ENCODE data around the gene MACROD2.

Gene MACROD2

DNA sequence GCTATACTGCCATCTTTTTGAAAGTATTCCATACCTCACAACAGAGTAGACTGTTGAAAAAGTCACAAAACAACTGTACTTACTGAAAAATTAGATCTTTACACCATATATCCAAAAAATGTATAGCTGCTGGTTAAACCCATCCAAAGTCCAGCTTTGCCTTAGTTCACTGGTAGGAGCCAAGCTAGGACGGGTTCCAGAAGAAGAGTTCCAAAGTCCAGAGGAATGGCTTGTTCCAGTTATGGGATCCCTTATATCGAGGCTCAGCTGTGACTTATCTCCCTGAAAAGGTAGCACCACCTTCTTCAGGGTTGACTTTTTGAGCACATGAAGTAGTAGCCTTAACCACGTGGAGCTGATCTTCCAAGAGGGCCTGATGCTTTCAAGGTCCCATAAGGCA is 578.4 kb downstream of the MACROD2 start:
- DNase-seq (ENCODE audit: low read depth in 1 of 2, low spot score in 1 of 2), result no peak

DNA sequence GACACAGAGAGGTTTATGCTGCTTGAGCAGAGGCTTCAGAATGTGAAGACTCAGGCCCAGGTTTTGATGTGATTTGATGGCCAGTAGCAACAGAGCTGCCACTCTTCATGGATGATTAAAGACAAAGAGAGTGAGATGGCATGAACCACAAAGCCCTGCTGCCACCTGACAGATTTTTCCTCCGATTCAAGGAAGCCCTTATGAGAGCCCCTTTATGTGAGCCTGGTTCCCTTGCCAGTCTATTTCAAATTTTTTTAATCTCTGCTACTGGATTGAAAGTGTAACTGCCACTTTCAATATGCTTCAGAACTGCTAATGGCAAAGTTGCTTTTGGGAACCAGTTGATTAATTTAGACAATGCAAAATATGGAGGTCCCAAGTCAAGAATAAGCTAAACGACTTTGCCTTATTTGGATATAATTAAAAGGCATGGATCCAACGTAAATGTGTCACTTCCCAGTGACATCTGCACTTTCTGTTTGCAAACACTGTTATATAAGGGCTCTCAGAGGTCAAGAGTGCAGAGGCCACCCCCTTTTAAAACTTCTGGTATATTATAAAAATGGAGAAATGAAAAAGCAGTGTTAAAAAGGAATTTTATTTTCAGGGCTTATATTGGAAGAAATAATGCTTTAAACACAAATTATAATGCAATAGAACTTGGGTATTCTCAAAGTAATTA is 581.0 kb downstream of the MACROD2 start:
- no peak for DNase-seq (ENCODE audit: low read depth in 1 of 2, low spot score in 1 of 2)

DNA sequence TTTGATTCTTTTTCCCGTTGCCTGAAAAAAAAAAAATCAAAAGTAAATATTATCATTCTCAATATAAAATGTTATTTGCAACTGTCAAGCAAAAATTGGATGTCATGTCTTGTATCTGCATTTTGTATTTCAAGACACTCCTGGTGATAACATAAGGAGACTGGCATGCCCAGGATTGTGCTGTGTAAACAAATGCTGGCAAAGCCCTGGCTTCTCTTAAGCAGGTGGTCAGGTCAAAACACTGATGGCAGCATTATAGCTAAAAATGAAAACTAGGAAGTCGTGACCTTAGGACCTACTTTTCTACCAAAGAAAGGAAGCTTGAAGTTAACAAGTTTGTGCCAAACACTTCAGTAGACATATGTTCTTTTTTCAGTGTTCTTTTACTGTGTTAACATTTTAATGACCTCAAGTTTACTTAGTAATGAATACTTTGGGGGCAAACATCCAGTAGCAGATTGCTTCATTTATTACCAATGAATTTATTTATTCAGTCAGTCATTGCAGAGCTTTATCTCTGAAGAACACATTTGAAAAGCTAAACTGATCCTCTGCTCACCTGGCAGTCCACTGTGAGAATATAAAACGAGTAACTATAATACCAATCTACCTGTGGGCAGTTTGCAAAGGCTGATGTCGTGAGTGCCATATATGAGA is 585.2 kb downstream of the MACROD2 start:
- DNase-seq (ENCODE audit: low read depth in 1 of 2, low spot score in 1 of 2), result no peak

DNA sequence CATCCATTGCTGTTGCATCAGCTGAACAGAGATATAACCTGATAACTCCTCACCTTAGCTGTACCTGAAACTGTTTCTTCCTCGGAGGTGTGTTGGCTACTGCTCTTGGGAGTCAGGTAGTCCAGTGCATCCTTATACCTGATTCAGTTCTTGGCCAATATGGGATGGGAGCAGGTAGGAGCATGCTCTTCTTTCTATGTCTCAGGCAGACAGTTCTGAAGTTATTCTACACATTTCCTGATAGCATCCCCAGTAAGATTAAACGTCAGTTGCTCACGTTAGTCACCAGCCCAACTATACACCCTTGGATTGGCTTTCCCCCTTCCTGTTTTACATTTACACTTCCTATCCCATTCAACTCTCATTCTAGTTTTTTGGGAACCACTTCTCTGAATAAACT is 586.4 kb downstream of the MACROD2 start:
- DNase-seq (ENCODE audit: low read depth in 1 of 2, low spot score in 1 of 2), result no peak

GRCh38 chr20:14582855-14583254 is 587.5 kb downstream of the MACROD2 start:
- no peak for DNase-seq (ENCODE audit: low read depth in 1 of 2, low spot score in 1 of 2)

DNA sequence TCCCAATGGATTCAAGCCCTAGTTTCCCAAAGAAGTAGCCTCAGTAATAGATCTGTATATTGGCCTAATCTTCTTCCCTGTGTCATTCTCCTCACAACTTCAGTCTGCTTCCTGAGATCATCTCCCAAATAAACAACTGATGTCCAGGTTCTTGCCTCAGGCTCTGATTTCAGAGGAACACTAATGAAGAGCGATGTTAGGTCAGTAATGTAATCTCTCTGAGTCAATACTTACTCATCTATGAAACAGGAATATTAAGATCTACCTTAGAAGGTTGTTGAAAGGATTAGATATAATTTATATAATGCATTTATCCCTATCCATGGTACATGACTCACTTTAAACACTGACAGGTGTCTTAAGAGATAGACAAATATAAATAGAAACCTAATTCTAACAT is 588.1 kb downstream of the MACROD2 start:
- no peak for DNase-seq (ENCODE audit: low read depth in 1 of 2, low spot score in 1 of 2)

- no peak for DNase-seq (ENCODE audit: low read depth in 1 of 2, low spot score in 1 of 2)
Observed at GRCh38 chr20:14589383-14589782, 594.1 kb downstream of the MACROD2 start.

DNA sequence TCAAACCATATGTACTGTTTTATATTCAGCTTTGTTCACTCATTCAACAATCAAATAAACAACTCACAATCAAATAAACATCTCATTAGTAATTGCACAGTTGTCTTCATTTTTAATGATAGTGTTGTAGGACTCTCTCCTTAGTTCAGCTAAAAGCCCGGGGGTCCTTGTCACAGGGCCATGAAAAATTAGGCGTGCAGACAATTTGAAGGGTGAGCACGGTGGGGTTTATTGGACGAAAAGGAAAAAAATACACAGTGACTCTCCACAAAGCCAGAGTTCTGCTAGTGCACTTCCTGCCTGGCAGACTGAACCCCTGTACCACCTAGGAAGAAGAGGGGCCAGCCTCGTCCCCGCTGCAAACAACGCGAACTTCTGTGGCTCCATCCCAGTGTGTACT is 599.7 kb downstream of the MACROD2 start:
- no peak for DNase-seq (ENCODE audit: low read depth in 1 of 2, low spot score in 1 of 2)

DNA sequence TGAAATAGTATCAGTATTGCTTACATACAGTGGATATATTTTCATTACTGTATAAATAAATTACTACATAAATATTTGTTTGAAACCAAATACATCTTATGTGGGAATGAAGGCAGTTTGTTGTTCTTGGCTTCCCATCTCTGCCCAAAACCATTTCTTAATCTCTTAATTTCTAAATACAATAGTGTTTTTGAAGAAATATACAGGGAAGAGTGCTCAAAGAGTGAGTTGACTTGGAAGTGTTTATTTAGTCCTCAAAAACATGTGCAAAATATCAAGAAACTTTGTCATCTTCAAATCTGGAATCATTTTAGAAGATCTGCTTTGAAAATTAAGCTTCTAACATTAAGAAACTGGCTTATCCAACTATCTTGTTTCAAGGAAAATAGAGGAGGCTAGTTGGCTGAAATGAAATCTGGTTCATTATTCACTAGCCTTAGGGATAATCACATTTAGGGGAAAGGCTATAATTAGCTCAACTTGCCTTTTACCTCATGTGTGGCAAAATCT is 601.9 kb downstream of the MACROD2 start:
- DNase-seq (ENCODE audit: low read depth in 1 of 2, low spot score in 1 of 2), result no peak

- no peak for DNase-seq (ENCODE audit: low read depth in 1 of 2, low spot score in 1 of 2)
Observed at GRCh38 chr20:14599613-14600012, 604.3 kb downstream of the MACROD2 start.

- DNase-seq (ENCODE audit: low read depth in 1 of 2, low spot score in 1 of 2), result no peak
Observed at GRCh38 chr20:14600527-14600926, 605.2 kb downstream of the MACROD2 start.

DNA sequence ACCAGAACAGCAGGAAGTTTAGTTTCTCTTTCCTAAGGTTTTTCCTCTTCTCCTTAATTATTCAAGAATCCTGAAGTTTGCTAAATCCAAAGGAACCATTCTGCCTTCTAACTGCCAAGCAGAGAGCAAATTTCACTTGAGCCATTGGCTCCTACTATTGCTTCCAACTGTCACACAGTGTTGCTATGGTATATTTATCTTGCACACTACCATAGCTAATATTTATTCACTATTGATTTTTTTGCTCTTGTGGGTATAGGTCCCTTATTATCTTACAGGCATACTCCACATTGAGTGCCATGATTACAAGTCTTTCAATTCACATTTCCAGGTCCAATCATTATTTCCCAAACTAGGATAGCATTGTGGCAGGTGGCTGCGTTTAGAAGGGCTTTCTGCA is 608.8 kb downstream of the MACROD2 start:
- no peak for DNase-seq (ENCODE audit: low read depth in 1 of 2, low spot score in 1 of 2)

GRCh38 chr20:14609328-14610221 is 614.3 kb downstream of the MACROD2 start:
- DNase-seq (ENCODE audit: low read depth in 1 of 2, low spot score in 1 of 2), result no peak

- DNase-seq (ENCODE audit: low read depth in 1 of 2, low spot score in 1 of 2), result no peak
Observed at GRCh38 chr20:14611479-14611878, 616.2 kb downstream of the MACROD2 start.

DNA sequence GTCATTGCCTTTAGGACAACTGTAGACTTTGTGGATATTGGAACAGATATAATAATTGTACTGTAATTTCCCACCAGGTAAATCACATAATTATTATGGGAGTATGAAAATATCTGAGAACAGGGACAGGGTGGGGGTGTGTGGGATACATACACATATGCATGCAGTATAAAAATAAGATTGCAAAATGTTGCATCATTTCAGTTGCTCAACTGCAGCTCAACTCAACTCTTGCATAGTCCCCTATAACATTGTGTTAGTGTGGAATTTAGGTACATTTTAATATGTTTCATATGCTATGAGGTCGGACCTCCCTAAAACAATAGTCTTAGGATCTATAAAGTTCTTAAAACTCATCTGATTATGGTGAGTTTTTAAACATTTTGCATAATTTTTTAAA is 617.1 kb downstream of the MACROD2 start:
- no peak for DNase-seq (ENCODE audit: low read depth in 1 of 2, low spot score in 1 of 2)

GRCh38 chr20:14616003-14616402 is 620.7 kb downstream of the MACROD2 start:
- no peak for DNase-seq (ENCODE audit: low read depth in 1 of 2, low spot score in 1 of 2)

DNA sequence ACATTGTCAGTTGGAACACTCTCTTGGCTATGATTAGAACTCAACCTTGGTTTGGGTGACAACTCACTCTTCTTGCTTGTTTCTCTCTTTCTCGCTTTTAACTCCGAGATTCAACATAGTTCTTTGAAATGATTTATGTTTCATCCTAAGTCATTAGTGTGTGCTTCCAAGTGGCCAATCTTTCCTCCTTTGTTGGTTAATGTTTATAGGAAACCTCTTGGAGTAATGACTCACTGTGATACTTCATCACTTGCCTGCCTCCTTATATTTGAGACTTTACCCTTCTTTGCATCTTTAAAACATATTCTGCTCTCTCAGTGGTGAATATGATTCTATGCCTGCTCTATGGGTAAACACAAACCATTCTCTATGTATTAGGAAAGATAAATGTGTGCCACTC is 621.8 kb downstream of the MACROD2 start:
- DNase-seq (ENCODE audit: low read depth in 1 of 2, low spot score in 1 of 2), result no peak

GRCh38 chr20:14619411-14619810 is 624.1 kb downstream of the MACROD2 start:
- DNase-seq (ENCODE audit: low read depth in 1 of 2, low spot score in 1 of 2), result no peak

DNA sequence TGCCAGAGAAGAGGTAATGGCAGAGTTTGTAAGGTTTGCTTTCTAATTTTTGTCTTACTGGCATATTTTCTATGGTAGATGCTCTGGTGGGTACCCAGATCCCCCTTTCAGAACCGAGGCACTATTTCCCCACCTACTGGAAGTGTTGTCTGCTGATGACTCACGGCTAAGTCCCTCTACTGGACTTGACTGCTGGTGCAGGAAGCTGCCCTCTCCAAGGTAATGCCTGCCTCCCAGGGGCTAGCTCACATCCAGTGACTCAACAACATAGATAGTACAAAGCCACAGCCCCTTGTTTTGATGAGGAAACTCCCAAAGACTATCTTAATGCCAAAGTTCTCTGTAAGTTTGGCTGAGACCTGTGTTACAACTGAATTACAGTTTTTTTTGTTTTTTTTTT is 627.5 kb downstream of the MACROD2 start:
- no peak for DNase-seq (ENCODE audit: low read depth in 1 of 2, low spot score in 1 of 2)

GRCh38 chr20:14631011-14631410 is 635.7 kb downstream of the MACROD2 start:
- no peak for DNase-seq (ENCODE audit: low read depth in 1 of 2, low spot score in 1 of 2)

DNA sequence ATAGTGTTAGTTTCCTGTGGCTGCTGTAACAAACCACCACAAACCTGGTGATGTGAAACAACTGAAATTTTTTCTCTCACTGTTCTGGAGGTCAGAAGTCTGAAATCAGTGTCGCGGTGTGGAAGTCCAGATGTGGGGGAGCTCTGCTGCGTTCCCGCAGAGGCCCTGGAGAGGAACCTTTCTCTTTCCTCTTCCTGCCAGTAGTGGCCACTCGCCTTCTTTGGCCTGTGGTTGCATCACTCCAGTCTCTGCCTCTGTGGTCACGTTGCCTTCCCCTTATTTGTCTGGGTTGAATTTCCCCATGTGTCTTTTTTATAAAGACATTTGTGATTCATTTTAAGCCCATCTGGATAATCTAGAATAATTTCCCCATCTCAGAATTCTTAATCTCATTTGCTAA is 637.6 kb downstream of the MACROD2 start:
- DNase-seq (ENCODE audit: low read depth in 1 of 2, low spot score in 1 of 2), result no peak

- no peak for DNase-seq (ENCODE audit: low read depth in 1 of 2, low spot score in 1 of 2)
Observed at GRCh38 chr20:14633507-14633906, 638.2 kb downstream of the MACROD2 start.
